Osteoblast (primary cell): Measurements from ENCODE around the gene MORN2. TPM values are rescaled to one million over a fixed set of nuclear protein-coding genes. Genes with fewer than 3 reads are reported as not detected.

ENCODE experiments used
- DNase-seq: peaks from one replicate; pipeline ENCODE4 v3.0.0; 2011; ENCODE audit warnings: low spot score, mixed read lengths; ENCODE audit not compliant: insufficient read length; ENCODE audit errors: missing footprints
- H2AFZ ChIP-seq: 2 replicates; pipeline ENCODE4 v1.6.0; 2011; ENCODE audit warnings: mild to moderate bottlenecking, low read length
- H3K27ac ChIP-seq: 2 replicates; pipeline ENCODE4 v1.5.1; 2011; ENCODE audit warnings: mild to moderate bottlenecking, low read depth, low read length, moderate library complexity
- H3K27me3 ChIP-seq: 2 replicates; pipeline ENCODE4 v1.6.0; 2012; ENCODE audit warnings: mild to moderate bottlenecking, control low read depth, inconsistent platforms, low read length, moderate library complexity; ENCODE audit not compliant: insufficient read depth
- H3K36me3 ChIP-seq: 2 replicates; pipeline ENCODE4 v1.5.1; 2011; ENCODE audit warnings: mild to moderate bottlenecking, low read length, control low read depth, moderate library complexity; ENCODE audit not compliant: insufficient read depth
- H3K4me1 ChIP-seq: 2 replicates; pipeline ENCODE4 v1.5.1; 2011; ENCODE audit warnings: mild to moderate bottlenecking, low read length, control low read depth, moderate library complexity; ENCODE audit not compliant: insufficient read depth
- H3K4me2 ChIP-seq: 2 replicates; pipeline ENCODE4 v1.6.0; 2011; ENCODE audit warnings: mild to moderate bottlenecking, low read length; ENCODE audit not compliant: insufficient read depth
- H3K4me3 ChIP-seq: fragments of 200-600 bp; sonication (generic); 3 replicates; pipeline ENCODE4 v1.5.1; 2012; ENCODE audit warnings: mild to moderate bottlenecking, low read length, inconsistent platforms; ENCODE audit not compliant: insufficient read depth
- H3K79me2 ChIP-seq: 2 replicates; pipeline ENCODE4 v1.6.0; 2012; ENCODE audit warnings: mild to moderate bottlenecking, low read length, control low read depth, inconsistent platforms; ENCODE audit not compliant: insufficient read depth
- H3K9me3 ChIP-seq: 2 replicates; pipeline ENCODE4 v1.5.1; 2011; ENCODE audit warnings: low read depth, low read length, control low read depth
- H4K20me1 ChIP-seq: 2 replicates; pipeline ENCODE4 v1.6.0; 2012; ENCODE audit warnings: mild to moderate bottlenecking, low read length, control low read depth; ENCODE audit not compliant: insufficient read depth
- total RNA-seq: library from RNA; depleted of rRNA; stranded (reverse); fragments of >200 nt; gene quantifications from 2 replicates; pipeline ENCODE4 v1.2.3, GENCODE V29; 2012
- TF ChIP-seq, protein P1 (sequence below): IDR thresholded peaks from 2 replicates; pipeline ENCODE4 v1.5.1; 2011; ENCODE audit warnings: mild to moderate bottlenecking, low read depth, low read length, moderate library complexity; ENCODE audit errors: extremely low read depth

Gene MORN2
- total RNA-seq, 1 donor = 16.6 TPM

DNA sequence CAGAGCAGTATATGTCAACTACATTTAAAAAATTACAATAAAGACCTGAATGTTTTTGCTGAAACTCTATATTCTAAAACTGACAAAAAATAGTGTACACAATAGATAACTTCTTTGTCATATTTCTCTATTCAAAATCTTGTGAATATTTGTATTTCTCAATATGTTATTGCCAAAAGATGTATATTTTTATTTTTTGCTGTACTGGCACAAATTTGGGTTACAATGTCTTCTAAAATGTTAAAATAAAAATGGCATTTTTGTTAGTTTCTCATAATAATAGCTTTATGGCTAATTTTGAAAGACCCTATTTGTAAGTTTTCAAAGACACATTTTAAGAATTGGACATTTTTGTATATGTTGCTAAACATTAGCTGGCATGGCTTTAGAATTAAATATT is 13.3 kb downstream of the MORN2 start:
- no peaks in the 10 kb centered on the region for H3K27me3 ChIP-seq
- no peak for DNase-seq
- H3K9me3 ChIP-seq = no peaks in the 10 kb centered on the region
- TF ChIP-seq, protein P1, sequence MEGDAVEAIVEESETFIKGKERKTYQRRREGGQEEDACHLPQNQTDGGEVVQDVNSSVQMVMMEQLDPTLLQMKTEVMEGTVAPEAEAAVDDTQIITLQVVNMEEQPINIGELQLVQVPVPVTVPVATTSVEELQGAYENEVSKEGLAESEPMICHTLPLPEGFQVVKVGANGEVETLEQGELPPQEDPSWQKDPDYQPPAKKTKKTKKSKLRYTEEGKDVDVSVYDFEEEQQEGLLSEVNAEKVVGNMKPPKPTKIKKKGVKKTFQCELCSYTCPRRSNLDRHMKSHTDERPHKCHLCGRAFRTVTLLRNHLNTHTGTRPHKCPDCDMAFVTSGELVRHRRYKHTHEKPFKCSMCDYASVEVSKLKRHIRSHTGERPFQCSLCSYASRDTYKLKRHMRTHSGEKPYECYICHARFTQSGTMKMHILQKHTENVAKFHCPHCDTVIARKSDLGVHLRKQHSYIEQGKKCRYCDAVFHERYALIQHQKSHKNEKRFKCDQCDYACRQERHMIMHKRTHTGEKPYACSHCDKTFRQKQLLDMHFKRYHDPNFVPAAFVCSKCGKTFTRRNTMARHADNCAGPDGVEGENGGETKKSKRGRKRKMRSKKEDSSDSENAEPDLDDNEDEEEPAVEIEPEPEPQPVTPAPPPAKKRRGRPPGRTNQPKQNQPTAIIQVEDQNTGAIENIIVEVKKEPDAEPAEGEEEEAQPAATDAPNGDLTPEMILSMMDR = no peak
- no peak overlapping the region for H3K4me2 ChIP-seq
- no peaks in the 10 kb centered on the region for H3K36me3 ChIP-seq
- no peak overlapping the region for H3K27ac ChIP-seq
- H3K79me2 ChIP-seq = no peaks in the 10 kb centered on the region
- no peaks in the 10 kb centered on the region for H4K20me1 ChIP-seq
- H2AFZ ChIP-seq = no peak overlapping the region
- H3K4me1 ChIP-seq = no peaks in the 10 kb centered on the region
- no peak overlapping the region for H3K4me3 ChIP-seq

DNA sequence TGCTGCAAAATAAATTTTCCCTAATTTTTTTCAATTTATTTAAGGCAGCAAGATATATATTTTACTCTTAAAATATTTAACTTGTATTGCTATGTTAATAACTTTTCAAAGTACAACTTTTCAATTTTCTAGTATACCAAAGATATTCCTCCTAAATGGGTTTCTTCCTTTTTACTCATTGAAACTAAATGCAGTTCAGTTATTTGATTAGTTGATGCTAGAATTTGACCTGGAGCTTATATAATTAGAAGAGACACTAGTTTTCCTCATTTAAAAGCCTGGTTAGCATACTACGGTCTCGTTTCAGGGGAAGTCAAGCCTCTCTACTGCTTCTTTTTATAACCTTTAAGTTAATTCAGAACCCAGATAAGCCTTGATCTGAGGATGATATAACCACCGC is 13.8 kb downstream of the MORN2 start, which contains the start of gene ARHGEF33:
TSS of gene ARHGEF33 (plus strand) at position 301 of the 400 bp plus-strand sequence. CDS start 29,573 bp downstream, outside the sequence.
- TF ChIP-seq, protein P1 = no peak
- Histone ChIP-seq H3K4me2 (no peak within 1 kb of the TSS), H3K4me3 (no peak within 1 kb of the TSS), H3K36me3 (no peaks in the 10 kb centered on the region), H3K4me1 (no peaks in the 10 kb centered on the region), H2AFZ (no peak within 1 kb of the TSS), H3K9me3 (no peaks in the 10 kb centered on the region), H4K20me1 (no peaks in the 10 kb centered on the region), H3K27me3 (no peaks in the 10 kb centered on the region), H3K79me2 (no peaks in the 10 kb centered on the region), H3K27ac (no peak within 1 kb of the TSS)
- no peak for DNase-seq

DNA sequence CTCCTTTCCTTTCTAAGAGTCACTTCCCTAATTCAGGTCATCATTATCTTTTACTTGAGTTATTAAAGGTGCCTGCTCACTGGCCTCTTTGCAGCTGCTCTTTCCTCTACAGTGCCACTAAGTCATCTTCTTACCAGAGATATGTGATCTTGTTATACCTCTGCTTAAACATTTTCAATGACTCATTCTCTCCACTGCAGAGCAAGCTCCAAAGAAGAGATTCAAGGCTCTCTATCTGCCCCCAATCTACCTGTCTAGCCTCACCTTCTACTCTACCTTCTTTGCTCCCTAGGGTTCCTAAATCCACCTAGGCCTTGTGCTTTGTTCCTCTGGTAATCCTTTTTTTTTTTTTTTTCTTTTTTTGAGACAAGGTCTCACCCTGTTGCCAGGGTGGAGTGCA is 17.0 kb downstream of the MORN2 start:
- Histone ChIP-seq H3K4me2 (no peak overlapping the region), H3K4me1 (no peaks in the 10 kb centered on the region), H3K27ac (no peak overlapping the region), H3K4me3 (no peak overlapping the region), H3K27me3 (no peaks in the 10 kb centered on the region), H2AFZ (no peak overlapping the region), H3K9me3 (no peaks in the 10 kb centered on the region), H3K36me3 (no peaks in the 10 kb centered on the region), H4K20me1 (no peaks in the 10 kb centered on the region), H3K79me2 (no peaks in the 10 kb centered on the region)
- no peak for DNase-seq
- TF ChIP-seq, protein P1 = no peak

DNA sequence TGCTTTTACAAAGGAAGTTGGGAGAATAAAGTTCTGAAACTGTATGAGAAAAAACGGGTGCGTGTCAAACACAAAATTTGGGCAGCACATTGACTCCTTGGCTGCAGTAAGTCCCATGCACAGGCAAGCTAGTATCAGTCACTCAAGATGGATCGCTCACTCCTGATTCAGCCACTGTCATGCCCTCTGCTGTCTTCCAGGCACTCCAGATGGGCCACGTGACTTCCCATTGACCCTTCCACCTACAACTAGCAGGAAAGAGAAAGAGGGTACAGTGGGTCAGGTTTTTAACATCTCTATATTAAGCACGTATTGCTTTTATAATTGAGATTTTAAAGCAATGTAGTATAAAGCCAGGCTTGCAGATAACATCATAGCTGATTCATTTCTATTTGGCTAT is 22.5 kb downstream of the MORN2 start:
- Histone ChIP-seq H3K79me2 (no peaks in the 10 kb centered on the region), H3K9me3 (no peaks in the 10 kb centered on the region), H3K4me1 (no peaks in the 10 kb centered on the region), H3K27me3 (no peaks in the 10 kb centered on the region), H3K4me2 (no peak overlapping the region), H4K20me1 (no peaks in the 10 kb centered on the region), H3K27ac (no peak overlapping the region), H2AFZ (no peak overlapping the region), H3K36me3 (no peaks in the 10 kb centered on the region), H3K4me3 (no peak overlapping the region)
- no peak for DNase-seq
- TF ChIP-seq, protein P1 = no peak
